Neural progenitor cell (in vitro differentiated cells): ENCODE data around the gene CNGA1. TPM values are rescaled to one million over a fixed set of nuclear protein-coding genes. Genes with fewer than 3 reads are reported as not detected.

Source experiments
- DNase-seq: peaks from one replicate; pipeline ENCODE4 v3.0.0-alpha.2; 2016; ENCODE audit warnings: low spot score
- H2AFZ ChIP-seq: fragments of 200-600 bp; sonication (generic); replicated peaks from 2 replicates; pipeline ENCODE4 v1.6.1; 2016; ENCODE audit warnings: antibody characterized with exemption
- H3F3A ChIP-seq: fragments of 200-600 bp; sonication (generic); 2 replicates; pipeline ENCODE4 v1.6.1; 2016; ENCODE audit warnings: antibody characterized with exemption, low read depth
- H3K27ac ChIP-seq: fragments of 200-600 bp; sonication (generic); 2 replicates; pipeline ENCODE4 v1.5.1; 2016; ENCODE audit warnings: mild to moderate bottlenecking
- H3K27me3 ChIP-seq: fragments of 200-600 bp; sonication (generic); 2 replicates; pipeline ENCODE4 v1.6.1; 2016; ENCODE audit warnings: mild to moderate bottlenecking, moderate library complexity
- H3K36me3 ChIP-seq: fragments of 200-600 bp; sonication (generic); 2 replicates; pipeline ENCODE4 v1.5.1; 2016
- H3K4me1 ChIP-seq: fragments of 200-600 bp; sonication (generic); 2 replicates; pipeline ENCODE4 v1.6.1; 2016; ENCODE audit warnings: mixed run types
- H3K4me2 ChIP-seq: fragments of 200-600 bp; sonication (generic); 2 replicates; pipeline ENCODE4 v1.6.1; 2016
- H3K4me3 ChIP-seq: fragments of 200-600 bp; sonication (generic); 2 replicates; pipeline ENCODE4 v1.5.1; 2016
- H3K79me2 ChIP-seq: fragments of 200-600 bp; sonication (generic); 2 replicates; pipeline ENCODE4 v1.6.1; 2016; ENCODE audit warnings: low read depth
- H3K9ac ChIP-seq: fragments of 200-600 bp; sonication (generic); 2 replicates; pipeline ENCODE4 v1.6.1; 2016
- H3K9me3 ChIP-seq: fragments of 200-600 bp; sonication (generic); 2 replicates; pipeline ENCODE4 v1.5.1; 2016; ENCODE audit warnings: low read depth
- H4K20me1 ChIP-seq: fragments of 200-600 bp; sonication (generic); 2 replicates; pipeline ENCODE4 v1.6.1; 2016; ENCODE audit warnings: low read depth
- H3K27ac Mint-ChIP-seq: 3 replicates; pipeline ENCODE4 v1.8.0; 2021; ENCODE audit warnings: mixed read lengths
- H3K27me3 Mint-ChIP-seq: 2 replicates; pipeline ENCODE4 v1.8.0; 2022; ENCODE audit warnings: low read depth, mild to moderate bottlenecking, inconsistent platforms, moderate library complexity, mixed read lengths; ENCODE audit not compliant: insufficient read depth
- H3K36me3 Mint-ChIP-seq: 3 replicates; pipeline ENCODE4 v1.8.0; 2021; ENCODE audit warnings: mixed read lengths
- H3K4me1 Mint-ChIP-seq: 3 replicates; pipeline ENCODE4 v1.8.0; 2021; ENCODE audit warnings: mixed read lengths
- H3K4me3 Mint-ChIP-seq: 3 replicates; pipeline ENCODE4 v1.8.0; 2021; ENCODE audit warnings: mild to moderate bottlenecking, moderate library complexity, mixed read lengths
- H3K9me3 Mint-ChIP-seq: 3 replicates; pipeline ENCODE4 v1.8.0; 2020; ENCODE audit warnings: mixed read lengths
- EZH2 ChIP-seq: fragments of 200-600 bp; sonication (generic); IDR thresholded peaks from 2 replicates; pipeline ENCODE4 v1.6.1; 2017; ENCODE audit warnings: antibody characterized with exemption, mild to moderate bottlenecking, moderate library complexity
- EZH2phosphoT487 ChIP-seq: fragments of 200-600 bp; sonication (generic); IDR thresholded peaks from 2 replicates; pipeline ENCODE4 v1.6.1; 2017; ENCODE audit warnings: antibody characterized with exemption
- total RNA-seq: library from RNA; depleted of rRNA; stranded (reverse); fragments of >200 nt; gene quantifications from 2 replicates; pipeline ENCODE4 v1.2.3, GENCODE V29; 2015; ENCODE audit warnings: low replicate concordance
- TF ChIP-seq, protein P1 (sequence below): fragments of 200-600 bp; sonication (generic); IDR thresholded peaks from 2 replicates; pipeline ENCODE4 v1.5.1; 2017; ENCODE audit warnings: antibody characterized with exemption, mild to moderate bottlenecking

Gene CNGA1
- total RNA-seq, 1 donor from 2014 or later: 0.37 TPM

DNA sequence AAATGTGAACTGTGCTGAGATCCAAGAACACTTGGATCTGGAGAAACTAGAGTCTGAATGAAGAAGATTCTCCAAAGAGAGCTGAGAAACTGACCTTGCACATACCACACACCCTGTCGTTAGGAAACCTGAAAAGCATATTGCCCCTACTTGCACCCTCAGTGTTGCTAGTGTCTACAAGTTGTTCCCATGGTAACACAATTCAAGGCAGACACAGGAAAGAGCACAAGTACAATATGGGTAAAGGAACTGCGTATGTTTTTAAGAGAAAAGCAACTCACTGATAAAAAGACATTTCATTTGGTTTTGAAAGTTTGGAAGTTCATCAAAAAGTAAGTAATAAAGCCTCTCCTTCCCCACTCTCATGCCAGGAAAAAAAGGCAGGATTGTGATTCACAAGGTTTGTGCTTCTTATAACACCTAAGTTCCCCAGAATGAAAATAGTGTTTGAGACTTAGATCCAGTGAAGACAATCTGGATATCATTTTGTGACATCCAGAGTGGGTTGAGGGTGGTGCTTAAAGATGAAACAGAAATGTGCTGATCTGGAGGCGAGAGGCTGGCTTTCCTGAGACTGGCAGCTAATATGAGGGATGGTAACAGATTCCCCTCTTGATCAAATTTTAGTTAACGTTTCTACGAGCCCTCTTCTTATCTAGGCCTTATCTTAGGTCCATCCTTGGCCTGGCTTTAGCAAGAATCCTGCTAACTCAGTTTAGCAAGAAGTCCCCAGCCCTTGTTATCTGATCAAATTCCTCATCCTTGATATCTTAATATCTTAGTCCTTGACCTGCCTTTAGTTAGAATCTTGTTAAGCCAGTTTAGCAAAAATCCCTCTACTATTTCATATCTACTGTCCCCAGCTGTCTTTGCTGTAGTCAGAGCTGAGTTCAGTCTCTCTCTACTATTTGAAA lies 42.4 kb upstream of the CNGA1 start:
- Mint-ChIP-seq H3K4me3 (no peak overlapping the region), H3K27me3 (peaks cover 2% of the 10 kb centered on the region), H3K36me3 (no peaks in the 10 kb centered on the region), H3K27ac (peak overlapping the region; percentile 27), H3K9me3 (peaks cover 27% of the 10 kb centered on the region), H3K4me1 (peaks cover 5% of the 10 kb centered on the region)
- no peak for DNase-seq
- Histone ChIP-seq H4K20me1 (no peaks in the 10 kb centered on the region), H3K4me1 (no peaks in the 10 kb centered on the region), H2AFZ (no peak overlapping the region), H3K27ac (no peak overlapping the region), H3K36me3 (no peaks in the 10 kb centered on the region), H3K9me3 (no peaks in the 10 kb centered on the region), H3K4me3 (no peak overlapping the region), H3F3A (no peaks in the 10 kb centered on the region), H3K79me2 (no peaks in the 10 kb centered on the region), H3K9ac (no peak overlapping the region), H3K27me3 (no peaks in the 10 kb centered on the region), H3K4me2 (no peak overlapping the region)
- TF ChIP-seq EZH2 (no peak), EZH2phosphoT487 (no peak)
- TF ChIP-seq, protein P1, sequence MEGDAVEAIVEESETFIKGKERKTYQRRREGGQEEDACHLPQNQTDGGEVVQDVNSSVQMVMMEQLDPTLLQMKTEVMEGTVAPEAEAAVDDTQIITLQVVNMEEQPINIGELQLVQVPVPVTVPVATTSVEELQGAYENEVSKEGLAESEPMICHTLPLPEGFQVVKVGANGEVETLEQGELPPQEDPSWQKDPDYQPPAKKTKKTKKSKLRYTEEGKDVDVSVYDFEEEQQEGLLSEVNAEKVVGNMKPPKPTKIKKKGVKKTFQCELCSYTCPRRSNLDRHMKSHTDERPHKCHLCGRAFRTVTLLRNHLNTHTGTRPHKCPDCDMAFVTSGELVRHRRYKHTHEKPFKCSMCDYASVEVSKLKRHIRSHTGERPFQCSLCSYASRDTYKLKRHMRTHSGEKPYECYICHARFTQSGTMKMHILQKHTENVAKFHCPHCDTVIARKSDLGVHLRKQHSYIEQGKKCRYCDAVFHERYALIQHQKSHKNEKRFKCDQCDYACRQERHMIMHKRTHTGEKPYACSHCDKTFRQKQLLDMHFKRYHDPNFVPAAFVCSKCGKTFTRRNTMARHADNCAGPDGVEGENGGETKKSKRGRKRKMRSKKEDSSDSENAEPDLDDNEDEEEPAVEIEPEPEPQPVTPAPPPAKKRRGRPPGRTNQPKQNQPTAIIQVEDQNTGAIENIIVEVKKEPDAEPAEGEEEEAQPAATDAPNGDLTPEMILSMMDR: no peak

DNA sequence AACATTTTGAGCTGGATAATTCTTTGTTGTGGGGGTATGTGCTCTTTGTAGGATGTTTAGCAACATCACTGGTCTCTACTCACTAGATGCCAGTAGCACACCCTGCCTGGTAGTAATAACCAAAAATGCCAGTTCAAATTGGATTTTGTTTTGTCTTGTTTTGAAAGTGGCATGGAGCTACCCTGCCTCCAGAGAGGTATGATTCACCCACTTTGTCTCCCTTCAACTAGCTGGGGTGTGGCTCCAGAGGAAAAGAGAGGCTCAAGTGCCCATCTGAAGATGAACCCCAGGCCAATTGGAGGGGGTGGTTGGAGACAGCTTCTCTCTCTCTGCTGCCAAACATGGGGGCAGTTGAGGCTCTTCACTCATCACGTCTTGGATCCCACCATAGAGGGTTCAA lies 34.6 kb upstream of the CNGA1 start:
- H3K36me3 Mint-ChIP-seq: no peaks in the 10 kb centered on the region
- H3K4me3 Mint-ChIP-seq: no peak overlapping the region
- H3K4me1 Mint-ChIP-seq: no peaks in the 10 kb centered on the region
- Histone ChIP-seq H3K9ac (no peak overlapping the region), H4K20me1 (no peaks in the 10 kb centered on the region), H3K4me2 (no peak overlapping the region), H3K27ac (no peak overlapping the region), H2AFZ (no peak overlapping the region), H3K4me1 (no peaks in the 10 kb centered on the region), H3K79me2 (no peaks in the 10 kb centered on the region), H3K4me3 (no peak overlapping the region), H3K36me3 (no peaks in the 10 kb centered on the region), H3K9me3 (no peaks in the 10 kb centered on the region), H3F3A (no peaks in the 10 kb centered on the region), H3K27me3 (no peaks in the 10 kb centered on the region)
- H3K9me3 Mint-ChIP-seq: no peaks in the 10 kb centered on the region
- no peak for DNase-seq
- H3K27me3 Mint-ChIP-seq: peaks cover 3% of the 10 kb centered on the region
- H3K27ac Mint-ChIP-seq: no peak overlapping the region
- no peak for TF ChIP-seq EZH2phosphoT487
- no peak for TF ChIP-seq EZH2

DNA sequence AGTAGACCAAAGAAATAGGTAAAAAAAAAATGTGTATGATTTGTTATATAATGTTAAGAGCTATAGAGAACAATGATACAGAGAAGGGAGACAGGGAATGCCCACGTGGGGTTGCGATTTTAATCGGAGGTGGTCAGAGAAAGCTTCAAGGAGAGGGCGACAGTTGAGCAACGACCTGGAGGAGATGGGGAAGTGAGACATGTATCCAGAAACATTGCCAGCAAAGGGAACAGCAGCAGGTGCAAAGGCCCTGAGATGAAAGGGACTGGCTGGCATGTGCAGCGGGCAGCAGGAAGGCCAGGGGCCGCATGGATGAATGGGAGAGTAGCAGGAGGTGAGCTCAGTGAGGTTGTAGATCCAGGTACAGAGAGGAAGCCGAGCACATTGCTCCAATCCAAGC lies 33.0 kb upstream of the CNGA1 start:
- H3K4me1 Mint-ChIP-seq: no peaks in the 10 kb centered on the region
- Histone ChIP-seq H2AFZ (no peak overlapping the region), H3K4me2 (no peak overlapping the region)

More for the DNA sequence above, 33.0 kb upstream of the CNGA1 start:
- H3K27ac ChIP-seq: no peak overlapping the region
- Mint-ChIP-seq H3K27me3 (peaks cover 6% of the 10 kb centered on the region), H3K27ac (no peak overlapping the region), H3K9me3 (no peaks in the 10 kb centered on the region), H3K36me3 (no peaks in the 10 kb centered on the region), H3K4me3 (no peak overlapping the region)
- H3K9ac ChIP-seq: no peak overlapping the region
- H3K27me3 ChIP-seq: no peaks in the 10 kb centered on the region
- no peaks in the 10 kb centered on the region for H3K36me3 ChIP-seq
- no peaks in the 10 kb centered on the region for H3K4me1 ChIP-seq
- H3K4me3 ChIP-seq: no peak overlapping the region
- no peaks in the 10 kb centered on the region for H3K79me2 ChIP-seq
- H3F3A ChIP-seq: no peaks in the 10 kb centered on the region
- DNase-seq: no peak
- H4K20me1 ChIP-seq: no peaks in the 10 kb centered on the region
- TF ChIP-seq, protein P1: no peak
- TF ChIP-seq EZH2: no peak
- no peak for TF ChIP-seq EZH2phosphoT487
- no peaks in the 10 kb centered on the region for H3K9me3 ChIP-seq
